Endothelial cell of umbilical vein (primary cell): ENCODE measurements around the gene MCFD2. TPM values are rescaled to one million over a fixed set of nuclear protein-coding genes. Genes with fewer than 3 reads are reported as not detected.

Experiments used
- BruUV-seq: library from RNA; stranded (reverse); fragments of 400-500 nt; replicated peaks from 2 replicates; lab custom pipeline; 2021; lab: Mats Ljungman, UMichigan
- CTCF ChIA-PET: fragments of 300-600, 350-600 bp; sonication (Branson Sonifier 250); formaldehyde crosslinking; loops from one replicate; lab custom pipeline; 2021; ENCODE audit warnings: antibody characterized with exemption, inconsistent platforms; lab: Charles Lee
- POLR2A ChIA-PET: fragments of 300-600, 350-600 bp; sonication (Branson Sonifier 250); formaldehyde crosslinking; loops from one replicate; lab custom pipeline; 2021; ENCODE audit warnings: antibody characterized with exemption, inconsistent platforms; lab: Charles Lee
- DNase-seq: peaks from one replicate; pipeline ENCODE4 v3.0.0-alpha.2; 2011; ENCODE audit warnings: low read depth, low spot score
- FAIRE-seq: peaks from 2 replicates; lab custom pipeline; 2011; peaks lifted over from hg19 to GRCh38; lab: Jason Lieb, UNC
- H2AFZ ChIP-seq: 2 replicates; pipeline ENCODE4 v1.6.0; 2012; ENCODE audit warnings: low read depth, low read length, control low read depth, inconsistent platforms
- H3K27ac ChIP-seq: 2 replicates; pipeline ENCODE4 v1.5.1; 2011; ENCODE audit warnings: low read depth, mild to moderate bottlenecking, control low read depth, low read length, moderate library complexity; ENCODE audit not compliant: insufficient read depth
- H3K27me3 ChIP-seq, 2 experiments: 2 replicates each; pipeline versions ENCODE4 v1.6.0 to v1.6.1; 2011; ENCODE audit warnings: low read length in 2 of 2, mixed read lengths in 1 of 2; ENCODE audit not compliant: control insufficient read depth in 2 of 2, insufficient read depth in 2 of 2
- H3K36me3 ChIP-seq, 2 experiments: 2 replicates in 1 of 2; 3 replicates in 1 of 2; pipeline ENCODE4 v1.5.1; 2011; ENCODE audit warnings: low read length in 2 of 2, mild to moderate bottlenecking in 1 of 2, moderate library complexity in 1 of 2; ENCODE audit not compliant: control insufficient read depth in 2 of 2, insufficient read depth in 2 of 2; ENCODE audit errors: extremely low read depth in 1 of 2
- H3K4me1 ChIP-seq: 3 replicates; pipeline ENCODE4 v1.5.1; 2011; ENCODE audit warnings: mild to moderate bottlenecking, low read length; ENCODE audit not compliant: control insufficient read depth, insufficient read depth; ENCODE audit errors: extremely low read depth
- H3K4me2 ChIP-seq: 2 replicates; pipeline ENCODE4 v1.6.1; 2011; ENCODE audit warnings: low read length, control low read depth, mixed read lengths; ENCODE audit not compliant: insufficient read depth
- H3K4me3 ChIP-seq, 3 experiments: fragments of 200-600 bp in 1 of 3; sonication (generic), shearing (Covaris generic) in 1 of 3; replicated peaks in 1 of 3; 2 replicates each; pipeline ENCODE4 v1.5.1; 2011 to 2016; ENCODE audit warnings: control low read depth in 3 of 3, low read length in 3 of 3, mild to moderate bottlenecking in 2 of 3, inconsistent platforms in 1 of 3, low read depth in 1 of 3, moderate library complexity in 1 of 3; ENCODE audit not compliant: insufficient read depth in 1 of 3
- H3K79me2 ChIP-seq: 2 replicates; pipeline ENCODE4 v1.6.0; 2012; ENCODE audit warnings: low read length, inconsistent platforms; ENCODE audit not compliant: control insufficient read depth, insufficient read depth
- H3K9ac ChIP-seq: replicated peaks from 2 replicates; pipeline ENCODE3; 2011; ENCODE audit warnings: low read length, control low read depth; ENCODE audit not compliant: insufficient read depth; ENCODE audit errors: extremely low read depth
- H3K9me1 ChIP-seq: replicated peaks from 3 replicates; pipeline ENCODE4 v1.6.0; 2011; ENCODE audit warnings: mild to moderate bottlenecking, low read length; ENCODE audit not compliant: control insufficient read depth, insufficient read depth; ENCODE audit errors: extremely low read depth
- H3K9me3 ChIP-seq: replicated peaks from 2 replicates; pipeline ENCODE4 v1.5.1; 2012; ENCODE audit warnings: low read length, inconsistent platforms; ENCODE audit not compliant: control insufficient read depth, insufficient read depth
- H4K20me1 ChIP-seq: replicated peaks from 2 replicates; pipeline ENCODE3; 2011; ENCODE audit warnings: mild to moderate bottlenecking, low read length; ENCODE audit not compliant: control insufficient read depth, insufficient read depth; ENCODE audit errors: extremely low read depth
- EZH2 ChIP-seq: IDR thresholded peaks from 2 replicates; pipeline ENCODE4 v1.6.1; 2012; ENCODE audit warnings: borderline replicate concordance, low read depth, mild to moderate bottlenecking, moderate library complexity, low read length, inconsistent platforms; ENCODE audit not compliant: severe bottlenecking
- FOS ChIP-seq: IDR thresholded peaks from 2 replicates; pipeline ENCODE4 v1.6.1; 2011; ENCODE audit warnings: mild to moderate bottlenecking, low read length, moderate library complexity, borderline replicate concordance; ENCODE audit not compliant: insufficient read depth
- GATA2 ChIP-seq: IDR thresholded peaks from 2 replicates; pipeline ENCODE4 v1.7.0; 2011; ENCODE audit warnings: low read depth, mild to moderate bottlenecking, moderate library complexity, mixed read lengths, low read length; ENCODE audit not compliant: insufficient read length, insufficient read depth
- JUN ChIP-seq: IDR thresholded peaks from 2 replicates; pipeline ENCODE4 v1.6.1; 2011; ENCODE audit warnings: borderline replicate concordance, low read depth; ENCODE audit not compliant: insufficient read length, insufficient read depth
- MYC ChIP-seq: IDR thresholded peaks from one replicate; pipeline ENCODE4 v1.6.1; 2011; ENCODE audit warnings: mild to moderate bottlenecking, low read depth, low read length
- POLR2A ChIP-seq: IDR thresholded peaks from 2 replicates; pipeline ENCODE4 v1.6.1; 2012; ENCODE audit warnings: low read depth, mild to moderate bottlenecking, control low read depth, low read length
- POLR2AphosphoS5 ChIP-seq: IDR thresholded peaks from 2 replicates; pipeline ENCODE4 v1.6.1; 2012; ENCODE audit warnings: low read depth, mild to moderate bottlenecking, control low read depth, low read length, moderate library complexity; ENCODE audit not compliant: insufficient read depth
- dilution Hi-C: fragments of 300-500 bp; cut with MboI; formaldehyde crosslinking; loops from one replicate; pipeline ENCODE4 v1.15.0; 2019; ENCODE audit warnings: low sequenced_read_pairs; ENCODE audit not compliant: extremely low pct_ligation_motif_present
- intact Hi-C: fragments of 100-400 bp; cut with micrococcal nuclease; formaldehyde crosslinking; loops from one replicate; pipeline ENCODE4 v1.10.0; 2022
- polyA plus RNA-seq, 4 experiments: library from polyadenylated mRNA; depleted of rRNA in 3 of 4; stranded (reverse) in 3 of 4; unstranded in 1 of 4; fragments of >200 nt; gene quantifications; 2 replicates each; pipeline versions ENCODE4 v1.2.1 to v1.2.3, GENCODE V29; 2011 to 2012; ENCODE audit warnings: missing spikeins in 1 of 4
- total RNA-seq: library from RNA; stranded (reverse); gene quantifications from 2 replicates; pipeline ENCODE4 v1.2.3, GENCODE V29; 2021
- TF ChIP-seq, protein P1 (sequence below): IDR thresholded peaks from 2 replicates; pipeline ENCODE4 v1.6.1; 2011; ENCODE audit not compliant: insufficient read depth, insufficient read length
- TF ChIP-seq, protein P2 (sequence below), 2 donors: IDR thresholded peaks; 1 replicate in 1 of 2; 2 replicates in 1 of 2; pipeline ENCODE4 v1.5.1; 2011; ENCODE audit warnings: low read length in 2 of 2, mild to moderate bottlenecking in 2 of 2, moderate library complexity in 2 of 2, control low read depth in 1 of 2, inconsistent platforms in 1 of 2, low read depth in 1 of 2; ENCODE audit not compliant: insufficient read depth in 1 of 2; ENCODE audit errors: extremely low read depth in 1 of 2

The MCFD2 gene
- total and polyA plus RNA-seq, 2 donors (not counting 3 experiments of a cell fraction or from before 2014, with no cell fraction given): 74.8 to 141 TPM

DNA sequence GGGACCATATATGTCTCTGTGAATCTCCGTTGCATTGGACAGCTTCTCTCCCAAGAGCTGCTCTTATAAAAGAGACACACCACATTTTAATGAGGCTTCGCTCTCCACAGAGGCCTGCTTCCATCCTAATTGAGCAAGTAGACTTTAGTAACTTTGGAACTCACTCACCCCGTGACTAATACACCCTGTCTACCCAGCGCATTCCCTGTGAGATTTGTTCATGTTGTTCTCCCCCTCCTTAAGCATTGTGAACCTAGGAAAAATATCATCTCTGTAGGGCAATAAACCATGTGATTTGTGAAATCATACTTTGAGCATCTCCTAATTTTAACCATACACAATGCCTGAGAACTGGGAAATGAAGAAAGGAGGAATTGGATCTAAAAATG is 56.9 kb downstream of the MCFD2 start:
- dilution Hi-C loops: no loop called here
- Histone ChIP-seq H3K9ac (no peak overlapping the region), H3K9me3 (no peaks in the 10 kb centered on the region), H3K27ac (no peak overlapping the region), H3K27me3 (no peaks in the 10 kb centered on the region), H3K4me3 (no peak overlapping the region), H3K79me2 (no peaks in the 10 kb centered on the region), H3K9me1 (no peaks in the 10 kb centered on the region), H3K36me3 (no peaks in the 10 kb centered on the region), H4K20me1 (no peaks in the 10 kb centered on the region), H3K4me2 (no peak overlapping the region), H2AFZ (no peak overlapping the region), H3K4me1 (peaks cover 28% of the 10 kb centered on the region)
- intact Hi-C loops: no loop called here
- no TSS peak for BruUV-seq
- DNase-seq (no peak), FAIRE-seq (no peak)
- TF ChIP-seq, protein P1, sequence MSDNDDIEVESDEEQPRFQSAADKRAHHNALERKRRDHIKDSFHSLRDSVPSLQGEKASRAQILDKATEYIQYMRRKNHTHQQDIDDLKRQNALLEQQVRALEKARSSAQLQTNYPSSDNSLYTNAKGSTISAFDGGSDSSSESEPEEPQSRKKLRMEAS: no peak
- TF ChIP-seq GATA2: no peak
- no peak for TF ChIP-seq POLR2A
- TF ChIP-seq MYC: no peak
- TF ChIP-seq POLR2AphosphoS5: no peak
- TF ChIP-seq FOS: no peak
- no peak for TF ChIP-seq EZH2
- TF ChIP-seq JUN: no peak
- TF ChIP-seq, protein P2, sequence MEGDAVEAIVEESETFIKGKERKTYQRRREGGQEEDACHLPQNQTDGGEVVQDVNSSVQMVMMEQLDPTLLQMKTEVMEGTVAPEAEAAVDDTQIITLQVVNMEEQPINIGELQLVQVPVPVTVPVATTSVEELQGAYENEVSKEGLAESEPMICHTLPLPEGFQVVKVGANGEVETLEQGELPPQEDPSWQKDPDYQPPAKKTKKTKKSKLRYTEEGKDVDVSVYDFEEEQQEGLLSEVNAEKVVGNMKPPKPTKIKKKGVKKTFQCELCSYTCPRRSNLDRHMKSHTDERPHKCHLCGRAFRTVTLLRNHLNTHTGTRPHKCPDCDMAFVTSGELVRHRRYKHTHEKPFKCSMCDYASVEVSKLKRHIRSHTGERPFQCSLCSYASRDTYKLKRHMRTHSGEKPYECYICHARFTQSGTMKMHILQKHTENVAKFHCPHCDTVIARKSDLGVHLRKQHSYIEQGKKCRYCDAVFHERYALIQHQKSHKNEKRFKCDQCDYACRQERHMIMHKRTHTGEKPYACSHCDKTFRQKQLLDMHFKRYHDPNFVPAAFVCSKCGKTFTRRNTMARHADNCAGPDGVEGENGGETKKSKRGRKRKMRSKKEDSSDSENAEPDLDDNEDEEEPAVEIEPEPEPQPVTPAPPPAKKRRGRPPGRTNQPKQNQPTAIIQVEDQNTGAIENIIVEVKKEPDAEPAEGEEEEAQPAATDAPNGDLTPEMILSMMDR (IDR thresholded peaks at IDR 0.05; ENCODE audit: extremely low read depth in 1 of 2, insufficient read depth in 1 of 2, low read depth in 1 of 2, low read length in 2 of 2): no peak
- POLR2A ChIA-PET: no interaction called here
- CTCF ChIA-PET: interaction anchor here (0.7 to 2.2 kb wide), 4 partner anchors 8 to 53 kb away, joined by 3 to 4 read pairs (median 4); no protein-coding TSS in a partner anchor
